SKM-1 (cell line): Measurements from ENCODE around the gene TTC28.

Source experiments
- DNase-seq: peaks from one replicate; lab custom pipeline; 2025; ENCODE audit not compliant: unreplicated experiment; lab: John Stamatoyannopoulos, UW

The TTC28 gene

DNA sequence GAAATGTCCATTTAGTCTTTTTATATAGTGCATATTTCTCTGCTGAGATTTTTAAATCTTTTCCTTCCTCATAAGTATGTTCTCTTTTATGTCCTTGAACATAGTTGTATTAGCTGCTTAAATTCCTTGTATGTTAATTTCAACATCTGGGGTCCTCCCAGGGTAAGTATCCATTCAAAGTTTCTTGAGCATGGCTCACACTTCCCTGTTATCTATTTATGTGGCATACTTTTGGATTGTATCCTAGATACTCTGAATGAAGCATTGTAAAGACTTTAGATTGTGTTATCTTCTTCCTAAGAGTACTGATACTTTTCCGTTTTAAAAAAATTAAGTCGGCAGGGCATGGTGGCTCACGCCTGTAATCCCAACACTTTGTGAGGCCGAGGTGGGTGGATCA, 732.2 kb downstream of the TTC28 start:
- no peak for DNase-seq

GRCh38 chr22:27941143-27941542, 738.5 kb downstream of the TTC28 start:
- no peak for DNase-seq

GRCh38 chr22:27937453-27937852, 742.2 kb downstream of the TTC28 start:
- no peak for DNase-seq

DNA sequence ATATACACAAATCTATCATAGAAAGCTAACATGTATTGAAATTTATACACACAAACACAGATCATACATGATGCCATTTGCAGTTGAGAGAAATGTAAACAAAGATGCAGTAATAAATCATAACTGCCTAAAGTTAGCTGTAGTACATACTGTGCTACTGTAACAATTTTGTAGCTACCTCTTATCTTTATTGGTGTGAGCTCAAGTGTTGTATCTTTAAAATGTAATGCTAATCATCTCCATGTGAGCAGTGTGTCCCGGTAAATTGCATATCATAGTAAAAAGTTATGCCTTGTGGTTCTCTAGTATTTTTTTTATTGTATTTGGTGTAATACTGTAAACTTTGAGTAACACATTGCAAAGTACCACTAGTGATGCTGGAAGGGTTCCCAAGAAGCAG, 743.7 kb downstream of the TTC28 start:
- DNase-seq: no peak

DNA sequence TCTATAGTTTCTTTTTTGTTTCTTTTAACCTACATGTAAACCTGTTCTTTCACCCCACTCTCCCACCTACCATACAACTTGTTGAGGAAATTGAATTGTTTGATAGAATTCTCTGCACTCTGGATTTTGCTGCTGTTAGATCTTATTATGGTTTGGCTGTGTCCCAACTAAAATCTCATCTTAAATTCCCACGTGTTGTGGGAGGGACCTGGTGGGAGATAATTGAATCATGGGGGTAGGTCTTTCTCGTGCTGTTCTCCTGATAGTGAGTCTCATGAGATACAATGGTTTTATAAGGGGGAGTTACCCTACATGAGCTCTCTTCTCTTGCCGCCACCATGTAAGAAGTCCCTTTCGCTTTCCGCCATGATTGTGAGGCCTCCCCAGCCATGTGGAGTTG, 745.6 kb downstream of the TTC28 start:
- DNase-seq: no peak

DNA sequence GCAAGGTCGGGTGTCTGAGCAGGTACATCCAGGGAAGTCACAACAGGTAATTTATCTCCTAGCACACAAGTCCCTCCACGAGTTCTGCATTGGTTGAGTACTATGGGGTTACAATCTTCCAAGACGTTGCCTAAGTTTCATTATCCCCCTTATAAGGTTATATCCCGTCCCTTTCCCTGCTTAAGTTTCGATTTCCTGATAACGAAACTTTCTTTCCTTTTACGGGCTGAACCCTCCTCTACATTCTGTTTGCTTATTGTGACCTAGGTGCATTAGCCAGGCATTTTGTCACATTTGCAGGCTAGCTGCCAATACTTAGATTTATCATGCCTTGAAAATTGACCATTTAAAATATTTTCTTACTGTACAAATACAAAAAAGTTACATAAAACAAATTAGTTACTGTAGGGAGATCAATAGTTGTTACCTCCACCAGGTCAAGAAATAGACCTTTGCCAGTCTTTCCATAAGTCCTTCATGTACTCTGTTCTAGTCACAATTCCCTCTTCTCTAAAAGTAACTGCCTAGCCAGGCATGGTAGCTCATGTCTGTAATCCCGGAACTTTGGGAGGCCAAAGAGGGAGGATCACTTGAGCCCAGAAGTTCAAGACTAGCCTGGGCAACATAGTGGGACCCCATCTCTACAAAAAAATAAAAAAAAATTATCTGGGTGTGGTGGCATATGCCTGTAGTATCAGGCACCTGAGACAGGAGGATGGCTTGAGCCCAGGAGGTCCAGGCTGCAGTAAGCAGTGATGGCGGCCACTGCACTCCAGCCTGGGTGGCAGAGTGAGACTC, 746.3 kb downstream of the TTC28 start:
- no peak for DNase-seq

DNA sequence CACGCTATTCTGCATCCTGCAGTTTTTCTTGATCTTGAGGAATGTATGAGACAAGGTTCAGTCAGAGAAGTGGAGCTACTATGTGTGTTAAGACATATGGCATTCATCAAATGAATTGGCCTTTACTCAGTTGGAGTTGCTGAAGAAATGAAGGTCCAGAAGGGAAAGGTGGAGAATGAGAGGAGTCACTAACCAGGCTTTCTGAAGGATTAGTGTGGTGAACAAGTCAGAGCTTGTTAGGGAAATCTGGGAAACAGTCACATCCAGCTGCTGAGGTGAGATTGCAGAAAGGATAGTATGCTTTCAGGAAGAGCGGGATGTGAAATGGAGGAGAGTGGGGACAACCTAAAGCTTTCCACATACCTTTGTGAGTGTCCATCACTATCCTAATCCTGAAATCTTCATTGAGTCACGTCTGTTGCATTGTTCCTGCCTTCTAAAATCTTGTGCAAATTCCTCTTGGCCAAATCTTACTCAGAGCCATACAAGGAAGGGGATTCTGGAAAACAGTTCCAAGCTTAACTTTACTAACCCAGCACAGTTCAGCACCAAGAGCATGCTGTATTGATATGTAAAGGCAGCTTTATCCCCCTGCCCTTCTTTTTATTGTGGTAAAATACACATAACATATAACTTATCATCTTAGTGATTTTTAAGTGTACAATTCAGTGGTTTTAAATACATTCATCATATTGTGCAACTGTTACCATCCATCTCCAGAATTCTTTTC, 749.1 kb downstream of the TTC28 start:
- no peak for DNase-seq
